PC-9 (cell line): ENCODE measurements around the gene MBNL2.

ENCODE experiments used
- CTCF ChIP-seq: fragments of 200-600 bp; sonication (generic); conservative IDR thresholded peaks from 2 replicates; pipeline ENCODE4 v1.6.1; 2017; ENCODE audit warnings: mixed run types, antibody characterized with exemption, mild to moderate bottlenecking, moderate library complexity
- EZH2 ChIP-seq: fragments of 200-600 bp; sonication (generic); IDR thresholded peaks from 2 replicates; pipeline ENCODE4 v1.8.0; 2017; ENCODE audit warnings: antibody characterized with exemption, low read depth

DNA sequence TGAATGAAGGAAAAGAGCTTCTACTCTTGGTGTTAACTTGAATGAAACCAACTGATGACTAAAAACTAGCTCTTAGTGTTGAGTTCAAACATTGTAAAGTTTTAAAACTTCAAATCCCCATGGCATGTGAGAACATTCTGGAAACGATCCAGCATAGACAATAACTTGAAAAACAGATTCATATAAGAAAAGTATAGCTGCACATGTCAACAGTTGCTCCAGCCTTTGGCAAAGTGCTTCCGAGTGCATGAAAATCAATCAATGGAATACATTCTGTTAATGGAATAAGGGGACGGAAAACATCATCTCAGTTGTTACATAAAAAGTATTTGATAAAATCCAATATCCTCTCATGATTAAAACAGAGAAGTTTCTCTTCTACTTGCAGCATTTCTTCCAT lies 89.8 kb downstream of the MBNL2 start:
- TF ChIP-seq EZH2 = no peak
- no peak for TF ChIP-seq CTCF
